ENCODE measurements around the gene SCAANT1. TPM values are rescaled to one million over a fixed set of nuclear protein-coding genes. Genes with fewer than 3 reads are reported as not detected.

Gene SCAANT1
- total RNA-seq, 2 donors from 2014 or later = 1.7 TPM; not detected in 1

GRCh38 chr3:63946753-63947152, 34.6 kb upstream of the SCAANT1 start:
- Mint-ChIP-seq H3K4me3 (no peak overlapping the region), H3K27ac (peak overlapping the region; percentile 77), H3K36me3 (ENCODE audit: low read depth) (peaks cover 2% of the 10 kb centered on the region), H3K4me1 (peaks cover 57% of the 10 kb centered on the region), H3K27me3 (no peaks in the 10 kb centered on the region)
- DNase-seq = no peak
- ATAC-seq = no peak
- no peaks in the 10 kb centered on the region for H3K9me3 ChIP-seq (ENCODE audit: control insufficient read depth, low read length, poor library complexity, severe bottlenecking)

- no peaks in the 10 kb centered on the region for H3K9me3 ChIP-seq (ENCODE audit: control insufficient read depth, low read length, poor library complexity, severe bottlenecking)
- H3K4me3 Mint-ChIP-seq = no peak overlapping the region
- peak overlapping the region; percentile 77 for H3K27ac Mint-ChIP-seq
- H3K27me3 Mint-ChIP-seq = no peaks in the 10 kb centered on the region
- peaks cover 2% of the 10 kb centered on the region for H3K36me3 Mint-ChIP-seq (ENCODE audit: low read depth)
- DNase-seq = no peak
- ATAC-seq = no peak
- H3K4me1 Mint-ChIP-seq = peaks cover 49% of the 10 kb centered on the region
These were observed 33.4 kb upstream of the SCAANT1 start for GRCh38 chr3:63945558-63946096.

GRCh38 chr3:63943678-63944077, 31.5 kb upstream of the SCAANT1 start:
- ATAC-seq (no peak), DNase-seq (no peak)
- Mint-ChIP-seq H3K27ac (no peak overlapping the region), H3K36me3 (ENCODE audit: low read depth) (peaks cover 2% of the 10 kb centered on the region), H3K4me3 (no peak overlapping the region), H3K4me1 (peaks cover 49% of the 10 kb centered on the region), H3K27me3 (no peaks in the 10 kb centered on the region)
- H3K9me3 ChIP-seq (ENCODE audit: control insufficient read depth, low read length, poor library complexity, severe bottlenecking) = no peaks in the 10 kb centered on the region

- no peak overlapping the region for H3K4me3 Mint-ChIP-seq
- no peaks in the 10 kb centered on the region for H3K27me3 Mint-ChIP-seq
- DNase-seq (no peak), ATAC-seq (no peak)
- H3K36me3 Mint-ChIP-seq (ENCODE audit: low read depth) = peaks cover 2% of the 10 kb centered on the region
- peaks cover 49% of the 10 kb centered on the region for H3K4me1 Mint-ChIP-seq
- H3K9me3 ChIP-seq (ENCODE audit: control insufficient read depth, low read length, poor library complexity, severe bottlenecking) = no peaks in the 10 kb centered on the region
- H3K27ac Mint-ChIP-seq = peak overlapping the region; percentile 78
These were observed 30.3 kb upstream of the SCAANT1 start for GRCh38 chr3:63942528-63942927.

- no peak overlapping the region for H3K4me3 Mint-ChIP-seq
- H3K27ac Mint-ChIP-seq = no peak overlapping the region
- H3K27me3 Mint-ChIP-seq = no peaks in the 10 kb centered on the region
- H3K9me3 ChIP-seq (ENCODE audit: control insufficient read depth, low read length, poor library complexity, severe bottlenecking) = no peaks in the 10 kb centered on the region
- peaks cover 2% of the 10 kb centered on the region for H3K36me3 Mint-ChIP-seq (ENCODE audit: low read depth)
- ATAC-seq = no peak
- H3K4me1 Mint-ChIP-seq = peaks cover 46% of the 10 kb centered on the region
- DNase-seq = no peak
These were observed 28.2 kb upstream of the SCAANT1 start for GRCh38 chr3:63940389-63940757.

- Mint-ChIP-seq H3K27ac (peak overlapping the region; percentile 59), H3K27me3 (no peaks in the 10 kb centered on the region), H3K4me3 (peak overlapping the region; percentile 36), H3K36me3 (ENCODE audit: low read depth) (peaks cover 2% of the 10 kb centered on the region), H3K4me1 (peaks cover 53% of the 10 kb centered on the region)
- ATAC-seq (peak; percentile 49), DNase-seq (no peak)
- H3K9me3 ChIP-seq (ENCODE audit: control insufficient read depth, low read length, poor library complexity, severe bottlenecking) = no peaks in the 10 kb centered on the region
These were observed 25.8 kb upstream of the SCAANT1 start for GRCh38 chr3:63937661-63938651.

GRCh38 chr3:63936925-63937324, 24.7 kb upstream of the SCAANT1 start:
- Mint-ChIP-seq H3K4me1 (peaks cover 58% of the 10 kb centered on the region), H3K4me3 (no peak overlapping the region), H3K27ac (peak overlapping the region; percentile 59), H3K36me3 (ENCODE audit: low read depth) (peaks cover 1% of the 10 kb centered on the region), H3K27me3 (no peaks in the 10 kb centered on the region)
- ATAC-seq = no peak
- no peaks in the 10 kb centered on the region for H3K9me3 ChIP-seq (ENCODE audit: control insufficient read depth, low read length, poor library complexity, severe bottlenecking)
- DNase-seq = no peak

GRCh38 chr3:63934041-63934866, 22.1 kb upstream of the SCAANT1 start:
- ATAC-seq = peak; percentile 73
- H3K9me3 ChIP-seq (ENCODE audit: control insufficient read depth, low read length, poor library complexity, severe bottlenecking) = no peaks in the 10 kb centered on the region
- no peak for DNase-seq
- no peaks in the 10 kb centered on the region for H3K27me3 Mint-ChIP-seq
- peak overlapping the region; percentile 82 for H3K4me3 Mint-ChIP-seq
- peak overlapping the region; percentile 91 for H3K27ac Mint-ChIP-seq
- H3K36me3 Mint-ChIP-seq (ENCODE audit: low read depth) = no peaks in the 10 kb centered on the region
- H3K4me1 Mint-ChIP-seq = peaks cover 61% of the 10 kb centered on the region

GRCh38 chr3:63933459-63933858, 21.3 kb upstream of the SCAANT1 start:
- H3K4me3 Mint-ChIP-seq = peak overlapping the region; percentile 1
- H3K9me3 ChIP-seq (ENCODE audit: control insufficient read depth, low read length, poor library complexity, severe bottlenecking) = no peaks in the 10 kb centered on the region
- no peaks in the 10 kb centered on the region for H3K27me3 Mint-ChIP-seq
- peaks cover 61% of the 10 kb centered on the region for H3K4me1 Mint-ChIP-seq
- DNase-seq = no peak
- no peaks in the 10 kb centered on the region for H3K36me3 Mint-ChIP-seq (ENCODE audit: low read depth)
- no peak for ATAC-seq
- peak overlapping the region; percentile 91 for H3K27ac Mint-ChIP-seq

GRCh38 chr3:63932509-63933212, 20.5 kb upstream of the SCAANT1 start:
- Mint-ChIP-seq H3K36me3 (ENCODE audit: low read depth) (no peaks in the 10 kb centered on the region), H3K27me3 (no peaks in the 10 kb centered on the region), H3K4me1 (peaks cover 56% of the 10 kb centered on the region), H3K27ac (peak overlapping the region; percentile 91), H3K4me3 (no peak overlapping the region)
- DNase-seq (no peak), ATAC-seq (no peak)
- H3K9me3 ChIP-seq (ENCODE audit: control insufficient read depth, low read length, poor library complexity, severe bottlenecking) = no peaks in the 10 kb centered on the region

GRCh38 chr3:63931290-63931689, 19.1 kb upstream of the SCAANT1 start:
- no peak overlapping the region for H3K4me3 Mint-ChIP-seq
- no peak for DNase-seq
- peak overlapping the region; percentile 91 for H3K27ac Mint-ChIP-seq
- peaks cover 2% of the 10 kb centered on the region for H3K36me3 Mint-ChIP-seq (ENCODE audit: low read depth)
- peaks cover 51% of the 10 kb centered on the region for H3K4me1 Mint-ChIP-seq
- ATAC-seq = no peak
- no peaks in the 10 kb centered on the region for H3K9me3 ChIP-seq (ENCODE audit: control insufficient read depth, low read length, poor library complexity, severe bottlenecking)
- H3K27me3 Mint-ChIP-seq = no peaks in the 10 kb centered on the region

- H3K27ac Mint-ChIP-seq = peak overlapping the region; percentile 4
- H3K9me3 ChIP-seq (ENCODE audit: control insufficient read depth, low read length, poor library complexity, severe bottlenecking) = no peaks in the 10 kb centered on the region
- peak; percentile 50 for ATAC-seq
- peaks cover 48% of the 10 kb centered on the region for H3K4me1 Mint-ChIP-seq
- H3K4me3 Mint-ChIP-seq = no peak overlapping the region
- DNase-seq = no peak
- peaks cover 19% of the 10 kb centered on the region for H3K36me3 Mint-ChIP-seq (ENCODE audit: low read depth)
- no peaks in the 10 kb centered on the region for H3K27me3 Mint-ChIP-seq
These were observed 15.5 kb upstream of the SCAANT1 start for GRCh38 chr3:63927422-63928280.
